H4 (cell line): ENCODE measurements around the gene SPANXN2. TPM values are rescaled to one million over a fixed set of nuclear protein-coding genes. Genes with fewer than 3 reads are reported as not detected.
"Not testable (repeated sequence)": the region's sequence is repeated elsewhere in the genome, so short reads cannot be mapped to it uniquely, and the experiment has no call there.

Experiments used
- DNase-seq: peaks from one replicate; pipeline ENCODE4 v3.0.0-alpha.2; 2015; ENCODE audit warnings: low spot score
- total RNA-seq: library from RNA; depleted of rRNA; stranded (reverse); fragments of >200 nt; shearing (Covaris generic); gene quantifications from 2 replicates; pipeline ENCODE4 v1.2.3, GENCODE V29; 2014; rRNA removed

SPANXN2 gene
- total RNA-seq = not detected in 2 replicates

- not testable (repeated sequence) for DNase-seq
Observed at GRCh38 chrX:143720652-143721051, at the start of gene SPANXN2. Gene SPANXN2 (minus strand): TSS chrX:143720752. CDS start chrX:143720668, 84 bp downstream.

- DNase-seq = no peak
Observed at GRCh38 chrX:143768976-143769375, 48.4 kb upstream of the SPANXN2 start.

GRCh38 chrX:143767789-143768188, 47.2 kb upstream of the SPANXN2 start:
- not testable (repeated sequence) for DNase-seq

- DNase-seq = no peak
Observed at GRCh38 chrX:143757887-143758286, 37.3 kb upstream of the SPANXN2 start.

- no peak for DNase-seq
Observed at GRCh38 chrX:143757375-143757774, 36.8 kb upstream of the SPANXN2 start.

- DNase-seq = no peak
Observed at GRCh38 chrX:143754183-143754582, 33.6 kb upstream of the SPANXN2 start.

- DNase-seq = no peak
Observed at GRCh38 chrX:143733866-143734265, 13.3 kb upstream of the SPANXN2 start.

- no peak for DNase-seq
Observed at GRCh38 chrX:143726296-143726695, 5.7 kb upstream of the SPANXN2 start.

- DNase-seq = no peak
Observed at GRCh38 chrX:143701460-143701859, 19.1 kb downstream of the SPANXN2 start.

GRCh38 chrX:143694885-143695284, 25.7 kb downstream of the SPANXN2 start:
- DNase-seq = no peak

GRCh38 chrX:143683486-143683885, 37.1 kb downstream of the SPANXN2 start:
- no peak for DNase-seq

GRCh38 chrX:143674926-143675325, 45.6 kb downstream of the SPANXN2 start:
- no peak for DNase-seq

- DNase-seq = peak; percentile 9
Observed at GRCh38 chrX:143669395-143669794, 51.2 kb downstream of the SPANXN2 start.

- peak; percentile 5 for DNase-seq
Observed at GRCh38 chrX:143664302-143664701, 56.2 kb downstream of the SPANXN2 start.

GRCh38 chrX:143663755-143664154, 56.8 kb downstream of the SPANXN2 start:
- DNase-seq = no peak

Other genes starting within 250 kb of the SPANXN2 start
- not detected in 2 replicates for gene SPANXN3, start 203.3 kb downstream of the SPANXN2 start, total RNA-seq
- gene SLITRK4, start 84.7 kb downstream of the SPANXN2 start, total RNA-seq = 3.0 and 3.8 TPM in 2 replicates
- not detected in 2 replicates for gene UBE2NL, start 163.3 kb upstream of the SPANXN2 start, total RNA-seq